Choroid plexus epithelial cell (primary cell): Measurements from ENCODE around the gene CTU2.

Experiments used
- DNase-seq: peaks from one replicate; pipeline ENCODE4 v3.0.0-alpha.2; 2010; ENCODE audit warnings: low read depth
- H3K4me3 ChIP-seq: 2 replicates; pipeline ENCODE4 v1.5.1; 2011; ENCODE audit warnings: low read depth, mild to moderate bottlenecking, control low read depth, low read length, moderate library complexity
- CTCF ChIP-seq: conservative IDR thresholded peaks from 2 replicates; pipeline ENCODE4 v1.5.1; 2011; ENCODE audit warnings: low read depth, mild to moderate bottlenecking, control low read depth, inconsistent platforms, low read length, moderate library complexity

The CTU2 gene

DNA sequence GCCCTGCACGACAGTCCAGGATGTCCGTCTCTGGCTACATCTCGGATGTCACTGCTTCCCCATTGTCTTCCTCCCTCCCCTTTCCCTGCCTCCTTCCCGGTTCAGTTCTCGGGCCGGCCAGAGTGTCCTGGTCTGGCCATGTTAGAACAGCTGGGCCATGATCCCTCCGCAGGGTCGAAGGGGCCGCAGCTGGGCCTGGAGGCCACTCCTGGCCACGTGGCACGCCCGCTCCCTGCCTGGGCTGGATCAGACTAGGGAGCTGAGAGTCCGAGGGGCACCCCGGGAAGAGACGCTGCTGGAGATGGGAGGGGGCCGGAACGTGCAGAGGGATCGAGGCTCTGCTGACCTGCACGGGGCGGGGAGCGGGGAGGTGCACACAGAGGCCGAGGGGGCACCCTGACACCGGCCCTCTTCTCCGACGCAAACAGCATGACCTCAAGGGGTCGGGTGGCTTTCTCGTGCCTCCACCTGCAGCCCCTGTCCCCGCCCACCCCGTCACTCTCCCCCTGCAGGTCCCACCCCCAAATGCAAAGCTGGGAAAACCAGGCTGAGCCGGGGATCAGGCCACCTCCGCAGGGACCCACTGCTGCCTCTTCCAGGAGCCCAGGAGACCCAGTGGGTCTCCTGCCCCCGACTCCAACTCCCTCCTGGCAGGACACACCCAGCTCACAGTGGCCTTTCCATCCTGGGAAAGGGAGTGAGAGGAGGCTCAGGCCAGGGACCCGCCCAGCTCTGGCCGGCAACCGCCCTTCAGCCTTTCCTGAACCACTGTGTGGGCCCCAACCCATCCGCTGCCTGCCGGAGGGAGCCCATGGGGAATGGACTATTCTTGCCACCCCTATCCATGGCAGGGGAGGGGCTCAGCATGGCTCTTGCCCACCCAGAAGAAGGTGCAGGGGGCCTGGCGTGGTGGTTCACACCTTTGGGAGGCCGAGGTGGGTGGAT, 38.5 kb downstream of the CTU2 start:
- H3K4me3 ChIP-seq, result no peak overlapping the region
- no peak for DNase-seq
- no peak for TF ChIP-seq CTCF

GRCh38 chr16:88746506-88746905, 40.2 kb downstream of the CTU2 start:
- H3K4me3 ChIP-seq, result no peak overlapping the region
- DNase-seq, result no peak

DNA sequence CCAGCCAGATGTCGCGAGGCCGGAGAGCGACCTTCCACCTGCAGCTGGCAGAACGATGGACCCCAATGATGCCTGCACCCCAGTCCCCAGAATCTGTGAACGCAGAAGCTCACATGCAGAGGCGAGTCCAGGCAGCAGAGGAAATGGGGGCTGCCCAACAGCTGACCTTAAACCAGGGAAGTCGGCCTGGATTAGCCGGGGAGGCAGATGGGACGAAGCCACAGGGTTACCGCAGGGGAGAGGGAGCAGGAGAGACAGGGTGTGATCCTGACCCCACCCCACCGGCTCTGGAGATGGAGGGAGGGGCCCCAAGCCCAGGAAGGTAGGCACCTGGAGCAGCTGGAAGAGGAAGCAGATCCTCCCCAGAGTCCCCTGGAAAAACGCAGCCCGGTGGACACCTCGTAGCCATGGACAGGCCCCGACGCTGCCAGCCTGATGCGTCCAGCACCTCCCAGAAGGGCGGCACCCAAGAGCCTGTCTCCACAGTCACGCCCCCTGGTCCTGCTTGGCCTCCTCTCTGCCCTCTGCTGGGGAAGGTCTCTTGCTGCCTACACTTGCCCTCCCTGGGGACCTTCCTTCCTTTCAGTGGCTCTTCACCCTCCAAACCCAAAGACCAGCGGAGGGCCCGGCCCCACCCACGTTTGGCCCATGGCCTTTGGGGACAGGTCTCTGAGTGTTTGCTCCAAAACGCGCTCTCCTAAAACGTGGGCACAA, 41.4 kb downstream of the CTU2 start:
- H3K4me3 ChIP-seq, result no peak overlapping the region
- TF ChIP-seq CTCF, result peak; percentile 35
- DNase-seq, result no peak

More at GRCh38 chr16:88746506-88746905, 40.2 kb downstream of the CTU2 start:
- TF ChIP-seq CTCF, result no peak

DNA sequence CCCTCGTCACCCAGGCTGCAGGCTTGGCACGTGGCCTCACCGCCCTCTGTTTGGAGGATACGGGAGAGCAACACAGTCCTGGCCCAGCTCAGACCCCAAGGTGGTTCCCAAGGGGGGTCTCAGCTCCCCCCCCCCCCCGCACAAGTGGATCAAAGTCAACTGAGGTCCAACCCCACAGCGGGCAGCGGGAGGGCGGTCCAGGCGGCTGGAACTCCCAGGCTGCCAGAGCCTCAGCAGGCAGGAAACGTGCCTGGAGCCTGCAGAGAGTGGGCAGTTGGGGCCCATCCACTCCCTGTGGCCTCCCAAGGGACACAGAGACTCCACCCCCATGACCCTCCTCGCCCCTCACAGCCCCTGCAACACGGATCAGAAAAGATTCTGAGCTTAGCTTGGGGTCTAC, 42.1 kb downstream of the CTU2 start:
- DNase-seq, result no peak
- no peak overlapping the region for H3K4me3 ChIP-seq
- no peak for TF ChIP-seq CTCF

DNA sequence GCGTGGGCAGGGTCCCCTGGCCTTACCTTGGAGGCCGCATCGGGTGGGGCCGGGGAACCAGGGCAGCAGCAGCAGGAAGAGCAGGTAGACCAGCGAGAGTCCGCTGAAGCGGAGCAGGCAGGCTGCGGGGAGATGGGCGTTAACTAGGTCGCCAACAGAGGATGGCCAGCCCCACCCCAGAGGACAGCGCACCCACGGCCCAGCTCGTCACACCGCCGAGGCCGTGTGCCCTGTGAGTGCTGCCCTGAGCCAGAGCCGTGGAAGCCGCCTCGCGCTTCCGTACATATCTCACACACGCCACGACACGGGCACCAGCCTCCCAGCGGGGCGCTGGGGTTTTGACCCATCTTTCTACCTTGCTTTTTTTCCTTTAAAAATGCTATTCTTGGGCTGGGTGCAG, 43.1 kb downstream of the CTU2 start:
- DNase-seq, result no peak
- no peak overlapping the region for H3K4me3 ChIP-seq
- TF ChIP-seq CTCF, result no peak

GRCh38 chr16:88750854-88751253, 44.6 kb downstream of the CTU2 start:
- TF ChIP-seq CTCF, result no peak
- no peak for DNase-seq
- no peak overlapping the region for H3K4me3 ChIP-seq
